ENCODE results near the gene PRIMA1.

The PRIMA1 gene

GRCh38 chr14:93794756-93795155 lies 6.5 kb upstream of the PRIMA1 start:
- DNase-seq (ENCODE audit: low spot score), result no peak

- no peak for DNase-seq (ENCODE audit: low spot score)
These were observed 5.5 kb upstream of the PRIMA1 start for GRCh38 chr14:93793555-93794324.

- DNase-seq (ENCODE audit: low spot score), result no peak
These were observed 4.1 kb upstream of the PRIMA1 start for GRCh38 chr14:93792391-93792790.

GRCh38 chr14:93790966-93791365 lies 2.7 kb upstream of the PRIMA1 start:
- DNase-seq (ENCODE audit: low spot score), result no peak

GRCh38 chr14:93789228-93790130 lies 1.2 kb upstream of the PRIMA1 start:
- no peak for DNase-seq (ENCODE audit: low spot score)

- DNase-seq (ENCODE audit: low spot score), result no peak
These were observed 400 bp upstream of the PRIMA1 start for GRCh38 chr14:93788543-93789227.

- no peak for DNase-seq (ENCODE audit: low spot score)
These were observed 606 bp downstream of the PRIMA1 start for GRCh38 chr14:93787465-93788292.

- no peak for DNase-seq (ENCODE audit: low spot score)
These were observed 2.9 kb downstream of the PRIMA1 start for GRCh38 chr14:93785423-93785822.

GRCh38 chr14:93784878-93785277 lies 3.4 kb downstream of the PRIMA1 start:
- no peak for DNase-seq (ENCODE audit: low spot score)

GRCh38 chr14:93780813-93781400 lies 7.4 kb downstream of the PRIMA1 start:
- no peak for DNase-seq (ENCODE audit: low spot score)

- DNase-seq (ENCODE audit: low spot score), result no peak
These were observed 9.2 kb downstream of the PRIMA1 start for GRCh38 chr14:93778856-93779629.

- DNase-seq (ENCODE audit: low spot score), result no peak
These were observed 9.8 kb downstream of the PRIMA1 start for GRCh38 chr14:93778453-93778852.

GRCh38 chr14:93775744-93776143 lies 12.5 kb downstream of the PRIMA1 start:
- DNase-seq (ENCODE audit: low spot score), result no peak

GRCh38 chr14:93775158-93775557 lies 13.1 kb downstream of the PRIMA1 start:
- DNase-seq (ENCODE audit: low spot score), result no peak

GRCh38 chr14:93772263-93772662 lies 16.0 kb downstream of the PRIMA1 start:
- DNase-seq (ENCODE audit: low spot score), result no peak

GRCh38 chr14:93765970-93766369 lies 22.3 kb downstream of the PRIMA1 start:
- no peak for DNase-seq (ENCODE audit: low spot score)

- DNase-seq (ENCODE audit: low spot score), result no peak
These were observed 23.1 kb downstream of the PRIMA1 start for GRCh38 chr14:93765155-93765554.

- no peak for DNase-seq (ENCODE audit: low spot score)
These were observed 24.1 kb downstream of the PRIMA1 start for GRCh38 chr14:93764211-93764659.

GRCh38 chr14:93759719-93760307 lies 28.5 kb downstream of the PRIMA1 start:
- no peak for DNase-seq (ENCODE audit: low spot score)

GRCh38 chr14:93757206-93757605 lies 31.1 kb downstream of the PRIMA1 start:
- DNase-seq (ENCODE audit: low spot score), result no peak
